K562 (cell line): ENCODE data around the gene CAPN7. TPM values are rescaled to one million over a fixed set of nuclear protein-coding genes. Genes with fewer than 3 reads are reported as not detected.

Experiments used
- ARID3B ChIP-seq: fragments of 250-450 bp; sonication (Bioruptor Pico); IDR thresholded peaks from 2 replicates; pipeline ENCODE4 v1.4.0; 2020; ENCODE audit warnings: borderline replicate concordance
- ATF2 ChIP-seq: sonication (generic); formaldehyde crosslinking; IDR thresholded peaks from 2 replicates; pipeline ENCODE4 v1.8.1; 2022; ENCODE audit warnings: missing genetic modification reagents
- FOSL1 ChIP-seq: fragments of 200-800 bp; sonication (Bioruptor generic); conservative IDR thresholded peaks from 2 replicates; pipeline ENCODE4 v1.6.1; 2016; ENCODE audit warnings: missing genetic modification characterization, missing compliant biosample characterization
- FOXJ2 ChIP-seq: fragments of 200-800 bp; sonication (Bioruptor generic); IDR thresholded peaks from 2 replicates; pipeline ENCODE4 v1.6.1; 2016; ENCODE audit warnings: missing genetic modification characterization, missing compliant biosample characterization
- FOXP4 ChIP-seq: sonication (generic); formaldehyde crosslinking; IDR thresholded peaks from 2 replicates; pipeline ENCODE4 v1.8.0; 2022; ENCODE audit warnings: mild to moderate bottlenecking, missing genetic modification reagents, borderline replicate concordance
- GMEB1 ChIP-seq: fragments of 250-450 bp; sonication (Bioruptor Pico); IDR thresholded peaks from 2 replicates; pipeline ENCODE4 v1.4.0; 2020; ENCODE audit warnings: mild to moderate bottlenecking
- GTF2B ChIP-seq: IDR thresholded peaks from 2 replicates; pipeline ENCODE4 v1.6.1; 2011; ENCODE audit not compliant: insufficient read length; ENCODE audit errors: extremely low read depth
- HMGXB4 ChIP-seq: sonication (generic); formaldehyde crosslinking; IDR thresholded peaks from 2 replicates; pipeline ENCODE4 v1.8.1; 2023; ENCODE audit warnings: mild to moderate bottlenecking, missing genetic modification reagents
- KDM2B ChIP-seq: fragments of 250-450 bp; sonication (Bioruptor Pico); IDR thresholded peaks from 2 replicates; pipeline ENCODE4 v1.8.0; 2021; ENCODE audit warnings: mild to moderate bottlenecking, moderate library complexity
- PTRF ChIP-seq: fragments of 450-650 bp; IDR thresholded peaks from 2 replicates; pipeline ENCODE4 v1.6.1; 2016; ENCODE audit warnings: mild to moderate bottlenecking, missing genetic modification characterization, missing compliant biosample characterization
- SNRNP70 ChIP-seq: fragments of 200-400 bp; formaldehyde crosslinking; optimal IDR thresholded peaks from 2 replicates; pipeline ENCODE3; 2017; ENCODE audit warnings: low read depth, low read length
- TSHZ1 ChIP-seq: fragments of 250-450 bp; sonication (Bioruptor Pico); IDR thresholded peaks from 2 replicates; pipeline ENCODE4 v1.4.0; 2020; ENCODE audit warnings: mild to moderate bottlenecking, moderate library complexity
- polyA plus RNA-seq, 8 experiments: library from polyadenylated mRNA; depleted of rRNA in 4 of 8; stranded (reverse) in 5 of 8; unstranded in 3 of 8; fragments of >200 nt; fragmentation: Nextera tagmentation in 2 of 8; fragmentation: Illumina TruSeq in 1 of 8; extraction: Ambion mirVana in 2 of 8; extraction: Trizol in 1 of 8; gene quantifications; 2 replicates each; pipeline versions ENCODE4 v1.2.1 to v1.2.3, GENCODE V29; 2011 to 2014; ENCODE audit warnings: inconsistent platforms in 1 of 8, missing spikeins in 1 of 8
- total RNA-seq, 7 experiments: library from RNA; depleted of rRNA in 6 of 7; stranded (reverse); fragments of >200 nt in 6 of 7; fragmentation: Illumina TruSeq in 2 of 7; extraction: Trizol in 2 of 7; gene quantifications; 2 replicates each; pipeline versions ENCODE4 v1.2.1 to v1.2.3, GENCODE V29; 2011 to 2021; ENCODE audit warnings: low replicate concordance in 1 of 7

The CAPN7 gene
- total and polyA plus RNA-seq, 9 of the 15 experiments (the other 6 are each of a cell fraction or from before 2014, with no cell fraction given) = 6.5 to 42.7 (median 32.7) TPM

GRCh38 chr3:15246186-15246585 is 40.1 kb downstream of the CAPN7 start (continued):
- no peak for TF ChIP-seq GMEB1 (CRISPR knock-in tag)
- no peak for TF ChIP-seq FOXP4 (CRISPR knock-in tag)
- no peak for TF ChIP-seq ARID3B (CRISPR knock-in tag)
- TF ChIP-seq TSHZ1 (CRISPR knock-in tag) = no peak
- no peak for TF ChIP-seq SNRNP70
- no peak for TF ChIP-seq PTRF
- no peak for TF ChIP-seq GTF2B
- TF ChIP-seq ATF2 (CRISPR knock-in tag) = no peak
- no peak for TF ChIP-seq KDM2B (CRISPR knock-in tag)
- TF ChIP-seq HMGXB4 (CRISPR knock-in tag) = no peak
- TF ChIP-seq FOSL1 = no peak
- TF ChIP-seq FOXJ2 (tag) = no peak
